ENCODE measurements around the gene EIF4G3. TPM values are rescaled to one million over a fixed set of nuclear protein-coding genes. Genes with fewer than 3 reads are reported as not detected.

EIF4G3 gene
- total RNA-seq, 1 donor from 2014 or later: 66.0 TPM

DNA sequence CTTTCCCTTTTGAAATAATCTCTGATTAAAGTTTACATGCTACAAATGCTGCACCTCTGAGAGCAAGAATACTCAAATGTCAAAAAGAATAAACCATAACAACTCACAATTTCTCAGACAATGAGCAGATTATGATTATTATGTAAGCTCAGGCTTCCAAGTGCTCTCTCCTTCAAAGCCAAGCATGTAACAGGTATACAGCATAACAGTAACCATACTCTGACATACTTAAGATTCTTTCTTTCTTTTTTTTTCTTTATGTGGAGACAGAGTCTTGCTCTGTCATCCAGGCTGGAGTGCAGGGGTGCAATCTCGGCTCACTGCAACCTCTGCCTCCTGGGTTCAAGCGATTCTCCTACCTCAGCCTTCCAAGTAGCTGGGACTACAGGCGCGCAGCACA lies 155.4 kb downstream of the EIF4G3 start:
- intact Hi-C loops (cut with micrococcal nuclease): no loop called here
- no peak for DNase-seq (ENCODE audit: low spot score)
- Mint-ChIP-seq H3K27me3 (ENCODE audit: low read depth) (no peaks in the 10 kb centered on the region), H3K4me3 (ENCODE audit: low read depth) (no peak overlapping the region), H3K4me1 (ENCODE audit: low read depth) (peaks cover 18% of the 10 kb centered on the region), H3K9me3 (no peaks in the 10 kb centered on the region), H3K27ac (no peak overlapping the region), H3K36me3 (ENCODE audit: low read depth) (peaks cover 16% of the 10 kb centered on the region)

DNA sequence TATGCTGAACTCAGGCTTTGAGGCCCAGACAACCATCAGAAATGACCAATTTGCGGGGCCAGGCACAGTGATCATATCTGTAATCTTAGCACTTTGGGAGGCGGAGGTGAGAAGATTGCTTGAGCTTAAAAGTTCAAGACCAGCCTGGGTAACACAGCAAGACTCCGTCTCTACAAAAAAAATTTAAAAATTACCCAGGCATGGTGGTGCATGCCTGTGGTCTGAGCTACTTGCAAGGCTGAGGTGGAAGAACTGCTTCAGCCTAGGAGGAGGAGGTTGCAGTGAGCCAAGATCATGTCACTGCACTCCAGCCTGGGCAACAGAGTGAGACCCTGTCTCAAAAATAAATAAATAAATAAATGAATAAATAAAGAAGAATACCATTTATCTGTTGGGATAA lies 156.5 kb downstream of the EIF4G3 start:
- H3K27ac Mint-ChIP-seq: no peak overlapping the region
- peaks cover 7% of the 10 kb centered on the region for H3K36me3 Mint-ChIP-seq (ENCODE audit: low read depth)
- H3K27me3 Mint-ChIP-seq (ENCODE audit: low read depth): no peaks in the 10 kb centered on the region
- no peak for DNase-seq (ENCODE audit: low spot score)
- no peaks in the 10 kb centered on the region for H3K9me3 Mint-ChIP-seq
- H3K4me3 Mint-ChIP-seq (ENCODE audit: low read depth): no peak overlapping the region
- intact Hi-C loops (cut with micrococcal nuclease): no loop called here
- H3K4me1 Mint-ChIP-seq (ENCODE audit: low read depth): peaks cover 20% of the 10 kb centered on the region

DNA sequence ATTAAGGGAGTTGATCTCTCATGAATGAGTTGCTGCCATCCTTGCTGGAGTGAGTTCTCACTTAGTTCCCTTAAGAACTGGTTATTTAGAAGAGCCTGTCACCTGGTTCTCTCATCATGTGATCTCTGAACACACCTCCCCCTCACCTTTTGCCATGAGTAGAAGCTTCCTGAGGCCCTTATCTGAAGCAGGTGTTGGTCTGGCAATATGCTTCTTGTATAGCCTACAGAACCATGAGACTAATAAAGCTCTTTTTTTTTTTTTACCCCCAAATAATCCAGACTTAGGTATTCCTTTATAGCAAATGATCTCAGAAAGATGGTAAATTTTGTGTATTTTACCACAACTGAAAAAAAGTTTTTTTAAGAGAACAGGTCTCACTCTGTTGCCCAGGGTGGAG lies 158.0 kb downstream of the EIF4G3 start:
- no peak overlapping the region for H3K27ac Mint-ChIP-seq
- H3K4me1 Mint-ChIP-seq (ENCODE audit: low read depth): peaks cover 22% of the 10 kb centered on the region
- H3K4me3 Mint-ChIP-seq (ENCODE audit: low read depth): no peak overlapping the region
- H3K9me3 Mint-ChIP-seq: no peaks in the 10 kb centered on the region
- intact Hi-C loops (cut with micrococcal nuclease): no loop called here
- H3K27me3 Mint-ChIP-seq (ENCODE audit: low read depth): no peaks in the 10 kb centered on the region
- H3K36me3 Mint-ChIP-seq (ENCODE audit: low read depth): peaks cover 3% of the 10 kb centered on the region
- DNase-seq (ENCODE audit: low spot score): no peak

DNA sequence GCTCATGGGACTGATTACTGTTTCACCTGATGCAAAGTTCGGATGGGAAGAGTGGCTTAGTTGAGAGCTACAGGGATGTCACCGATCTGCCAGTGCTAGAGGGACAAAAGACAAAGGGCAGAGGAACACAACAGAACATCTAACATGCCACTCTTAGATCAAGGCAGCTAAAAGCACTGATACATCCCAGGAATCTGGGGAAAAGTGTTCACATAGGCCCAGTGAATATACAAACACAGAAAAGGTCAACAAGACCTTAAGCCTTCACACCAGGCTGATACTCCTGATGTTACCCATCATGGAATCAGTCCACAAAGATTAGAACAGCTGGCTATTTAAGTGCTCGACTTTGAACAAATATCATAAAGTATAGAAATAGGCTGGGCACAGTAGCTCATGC lies 163.2 kb downstream of the EIF4G3 start:
- Mint-ChIP-seq H3K36me3 (ENCODE audit: low read depth) (peaks cover 12% of the 10 kb centered on the region), H3K27me3 (ENCODE audit: low read depth) (no peaks in the 10 kb centered on the region), H3K4me1 (ENCODE audit: low read depth) (peaks cover 10% of the 10 kb centered on the region), H3K27ac (no peak overlapping the region), H3K9me3 (no peaks in the 10 kb centered on the region), H3K4me3 (ENCODE audit: low read depth) (no peak overlapping the region)
- intact Hi-C loops (cut with micrococcal nuclease): no loop called here
- DNase-seq (ENCODE audit: low spot score): no peak

DNA sequence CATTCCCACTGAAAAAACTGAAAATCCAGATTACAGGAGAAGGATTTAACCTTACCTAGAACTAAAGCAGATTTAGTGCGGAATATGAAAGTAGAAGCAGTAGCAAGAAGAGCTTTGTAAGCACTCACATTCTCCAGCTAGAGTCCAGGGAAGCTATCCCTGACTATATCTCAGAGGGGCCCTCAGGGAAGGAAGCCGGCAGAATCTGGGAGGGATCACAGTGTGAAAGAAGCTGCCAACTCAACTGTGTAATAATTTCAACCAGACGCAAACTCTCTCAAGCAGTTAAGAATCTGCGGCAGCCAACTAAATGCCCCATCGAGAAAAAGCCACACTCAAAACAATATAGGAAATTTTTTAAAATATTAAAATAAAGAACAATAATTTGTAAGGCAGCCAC lies 163.8 kb downstream of the EIF4G3 start:
- no peaks in the 10 kb centered on the region for H3K9me3 Mint-ChIP-seq
- H3K4me3 Mint-ChIP-seq (ENCODE audit: low read depth): no peak overlapping the region
- intact Hi-C loops (cut with micrococcal nuclease): no loop called here
- DNase-seq (ENCODE audit: low spot score): no peak
- peaks cover 12% of the 10 kb centered on the region for H3K36me3 Mint-ChIP-seq (ENCODE audit: low read depth)
- H3K27me3 Mint-ChIP-seq (ENCODE audit: low read depth): no peaks in the 10 kb centered on the region
- no peak overlapping the region for H3K27ac Mint-ChIP-seq
- H3K4me1 Mint-ChIP-seq (ENCODE audit: low read depth): peaks cover 10% of the 10 kb centered on the region

DNA sequence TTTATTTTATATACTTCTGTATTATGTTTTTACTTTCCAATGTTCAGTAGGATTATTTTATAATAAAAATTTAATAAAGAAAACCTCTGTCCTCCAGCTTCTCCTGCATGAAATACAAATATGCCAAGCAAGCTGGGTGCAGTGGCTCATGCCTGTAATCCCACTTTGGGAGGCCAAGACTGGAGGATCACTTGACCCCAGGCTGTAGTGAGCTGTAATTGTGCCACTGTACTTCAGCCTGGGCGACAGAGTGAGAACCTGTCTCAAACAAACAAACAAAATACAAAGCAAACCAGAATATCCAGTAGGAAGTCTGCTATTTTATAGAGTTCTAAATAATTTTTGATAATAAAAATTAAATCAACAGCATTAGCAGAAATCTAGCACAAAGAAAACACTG lies 168.8 kb downstream of the EIF4G3 start:
- no peaks in the 10 kb centered on the region for H3K9me3 Mint-ChIP-seq
- no peak overlapping the region for H3K27ac Mint-ChIP-seq
- no peak for DNase-seq (ENCODE audit: low spot score)
- no peaks in the 10 kb centered on the region for H3K27me3 Mint-ChIP-seq (ENCODE audit: low read depth)
- H3K36me3 Mint-ChIP-seq (ENCODE audit: low read depth): peaks cover 5% of the 10 kb centered on the region
- intact Hi-C loops (cut with micrococcal nuclease): no loop called here
- no peak overlapping the region for H3K4me3 Mint-ChIP-seq (ENCODE audit: low read depth)
- H3K4me1 Mint-ChIP-seq (ENCODE audit: low read depth): peaks cover 12% of the 10 kb centered on the region

DNA sequence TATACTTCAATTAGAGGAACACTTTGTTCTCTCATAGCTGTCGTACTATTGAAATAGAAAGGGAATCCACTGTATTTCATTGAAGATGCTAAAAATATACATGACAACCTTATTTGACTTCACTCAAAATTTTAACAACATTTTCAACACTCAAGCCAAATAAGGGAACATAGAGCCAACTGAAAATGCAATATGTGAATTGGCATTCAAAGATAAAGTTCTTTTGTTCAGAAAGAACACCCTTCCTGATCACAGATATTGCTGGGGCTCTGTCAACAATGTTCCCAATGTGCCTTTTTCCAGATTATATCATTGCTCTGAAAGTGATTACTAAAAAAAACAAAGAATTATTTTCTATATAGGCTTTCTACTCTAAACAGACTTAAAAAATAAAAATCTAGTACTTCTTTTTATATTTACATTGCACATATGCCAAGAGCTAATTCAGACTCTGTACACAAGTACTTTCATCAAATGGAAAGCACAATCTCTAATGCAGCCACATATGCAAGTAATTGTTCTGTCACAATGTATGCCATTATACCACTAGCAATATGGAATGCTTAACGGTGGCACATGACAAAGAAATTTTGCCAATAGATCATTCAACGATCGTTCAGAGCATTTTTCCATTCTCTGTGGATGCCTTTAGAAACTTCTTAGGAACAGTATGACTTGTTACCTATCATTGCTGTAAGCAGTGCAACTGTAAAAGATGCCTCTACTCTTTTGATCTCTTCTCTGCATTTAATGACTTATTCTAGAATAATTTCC lies 171.0 kb downstream of the EIF4G3 start:
- no peak for DNase-seq (ENCODE audit: low spot score)
- Mint-ChIP-seq H3K27ac (no peak overlapping the region), H3K36me3 (ENCODE audit: low read depth) (peaks cover 11% of the 10 kb centered on the region), H3K4me1 (ENCODE audit: low read depth) (peaks cover 16% of the 10 kb centered on the region), H3K27me3 (ENCODE audit: low read depth) (no peaks in the 10 kb centered on the region), H3K9me3 (no peaks in the 10 kb centered on the region), H3K4me3 (ENCODE audit: low read depth) (no peak overlapping the region)
- intact Hi-C loops (cut with micrococcal nuclease): no loop called here

DNA sequence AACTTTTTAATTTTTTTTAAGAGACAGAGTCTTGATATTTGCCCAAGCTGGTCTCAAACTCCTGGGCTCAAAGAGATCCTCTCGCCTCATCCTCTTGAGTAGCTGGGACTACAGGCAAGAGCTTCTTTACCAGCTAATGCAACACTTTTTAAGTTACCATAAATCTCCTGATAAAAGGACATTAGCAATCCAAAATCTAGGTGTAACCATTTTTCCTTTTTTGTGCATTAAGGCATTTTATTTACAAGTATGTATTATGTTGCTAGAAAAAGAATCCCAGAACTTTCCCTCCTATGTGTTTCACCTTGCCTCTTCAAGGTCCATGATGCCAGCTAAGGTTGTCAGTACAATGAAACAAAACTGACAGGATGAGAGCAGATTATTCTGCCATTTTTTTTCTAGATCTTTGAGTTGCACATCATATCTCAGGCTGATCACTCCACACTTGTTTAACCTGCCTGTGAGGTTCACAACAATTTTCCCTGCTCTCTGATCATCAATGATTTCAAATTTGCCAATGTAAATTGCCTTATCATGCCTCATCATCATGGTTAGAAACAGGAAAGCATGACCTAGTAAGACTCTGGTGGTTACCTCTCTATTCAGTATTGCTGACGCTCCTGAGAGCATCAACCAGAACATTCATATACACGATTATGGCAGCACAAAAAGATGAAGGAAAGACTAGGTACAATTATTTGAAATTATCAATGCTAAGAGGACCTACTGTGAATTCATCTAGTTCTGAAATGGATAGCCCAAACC lies 173.2 kb downstream of the EIF4G3 start:
- intact Hi-C loops (cut with micrococcal nuclease): no loop called here
- no peak overlapping the region for H3K27ac Mint-ChIP-seq

DNA sequence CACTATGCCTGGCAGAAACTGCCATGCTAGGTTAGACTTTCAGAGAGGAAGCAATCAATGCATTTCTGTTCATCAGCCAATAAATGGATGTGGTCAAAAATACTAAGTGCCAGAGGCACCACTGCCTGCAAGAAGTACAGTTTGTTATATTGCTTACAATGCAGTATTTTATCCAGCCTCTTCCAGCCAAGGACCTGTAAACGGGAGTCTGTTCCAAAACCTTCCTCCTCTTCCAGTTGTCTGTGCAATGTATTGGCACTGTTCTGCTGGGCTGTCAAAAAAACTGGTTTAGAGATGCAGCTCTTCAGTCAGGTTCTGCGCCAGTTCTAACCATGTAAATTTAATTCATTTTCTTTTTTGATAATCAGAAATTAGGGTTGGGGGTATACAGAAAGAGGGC lies 175.7 kb downstream of the EIF4G3 start:
- Mint-ChIP-seq H3K27ac (no peak overlapping the region), H3K4me3 (ENCODE audit: low read depth) (no peak overlapping the region), H3K36me3 (ENCODE audit: low read depth) (peaks cover 17% of the 10 kb centered on the region), H3K4me1 (ENCODE audit: low read depth) (peaks cover 33% of the 10 kb centered on the region), H3K27me3 (ENCODE audit: low read depth) (no peaks in the 10 kb centered on the region), H3K9me3 (no peaks in the 10 kb centered on the region)
- intact Hi-C loops (cut with micrococcal nuclease): no loop called here
- no peak for DNase-seq (ENCODE audit: low spot score)

More for the DNA sequence above, 173.2 kb downstream of the EIF4G3 start:
- peaks cover 17% of the 10 kb centered on the region for H3K36me3 Mint-ChIP-seq (ENCODE audit: low read depth)
- H3K9me3 Mint-ChIP-seq: no peaks in the 10 kb centered on the region
- H3K4me1 Mint-ChIP-seq (ENCODE audit: low read depth): peaks cover 30% of the 10 kb centered on the region
- no peak overlapping the region for H3K4me3 Mint-ChIP-seq (ENCODE audit: low read depth)
- no peak for DNase-seq (ENCODE audit: low spot score)
- no peaks in the 10 kb centered on the region for H3K27me3 Mint-ChIP-seq (ENCODE audit: low read depth)

DNA sequence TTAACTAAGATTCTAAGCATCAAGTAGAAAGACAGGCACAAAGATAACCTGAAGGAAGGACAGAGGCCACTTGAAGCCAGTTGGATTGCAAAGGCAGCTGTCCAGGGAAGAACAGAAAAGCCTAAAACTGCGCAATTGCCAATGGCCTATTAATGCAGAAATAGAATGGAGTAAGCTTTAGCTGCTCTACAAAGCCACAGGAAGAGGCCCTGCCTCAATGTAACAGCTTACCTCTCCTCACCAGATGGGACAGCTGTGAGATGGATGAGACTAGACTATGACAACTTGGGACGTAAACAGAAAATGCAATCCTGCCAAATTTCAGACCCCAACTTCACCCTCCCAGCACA lies 176.5 kb downstream of the EIF4G3 start:
- Mint-ChIP-seq H3K36me3 (ENCODE audit: low read depth) (peaks cover 17% of the 10 kb centered on the region), H3K4me1 (ENCODE audit: low read depth) (peaks cover 31% of the 10 kb centered on the region), H3K27ac (no peak overlapping the region), H3K9me3 (no peaks in the 10 kb centered on the region), H3K4me3 (ENCODE audit: low read depth) (no peak overlapping the region), H3K27me3 (ENCODE audit: low read depth) (no peaks in the 10 kb centered on the region)
- no peak for DNase-seq (ENCODE audit: low spot score)
- intact Hi-C loops (cut with micrococcal nuclease): no loop called here

DNA sequence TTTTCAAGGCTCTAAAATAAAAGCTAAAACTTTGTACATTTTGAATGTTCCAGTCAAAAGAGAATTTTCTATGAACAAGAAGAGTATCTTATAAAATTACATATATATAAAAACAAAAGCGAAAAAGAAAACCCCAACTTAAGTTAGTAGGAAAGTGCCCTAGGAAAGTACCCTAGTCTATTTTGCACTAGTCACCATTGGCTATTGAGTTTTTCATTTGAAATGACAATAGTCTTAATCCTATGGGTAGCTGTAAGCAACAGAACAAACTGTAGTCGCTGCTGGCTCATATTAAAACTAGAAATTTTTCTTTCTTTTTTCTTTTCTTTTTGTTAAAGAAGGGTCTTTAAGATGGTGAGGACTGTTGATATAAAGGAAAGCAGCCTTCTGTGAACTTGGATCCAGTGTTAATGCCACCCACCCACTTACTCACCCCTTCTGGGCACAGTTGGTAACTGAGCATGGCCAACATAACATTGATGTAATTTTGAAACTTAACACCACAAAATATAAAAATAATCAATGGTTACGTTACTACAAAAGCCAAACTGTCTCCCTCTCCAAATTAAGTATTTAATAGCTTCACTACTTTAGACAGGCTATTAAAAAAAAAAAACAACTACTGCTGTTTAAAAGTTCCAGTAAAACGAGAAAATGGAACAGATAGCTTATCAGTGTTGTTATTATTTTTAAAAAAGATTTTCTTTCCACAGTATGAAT lies 177.0 kb downstream of the EIF4G3 start:
- DNase-seq (ENCODE audit: low spot score): no peak
- Mint-ChIP-seq H3K9me3 (no peaks in the 10 kb centered on the region), H3K4me3 (ENCODE audit: low read depth) (no peak overlapping the region), H3K4me1 (ENCODE audit: low read depth) (peaks cover 34% of the 10 kb centered on the region), H3K36me3 (ENCODE audit: low read depth) (peaks cover 17% of the 10 kb centered on the region), H3K27ac (no peak overlapping the region), H3K27me3 (ENCODE audit: low read depth) (no peaks in the 10 kb centered on the region)
- intact Hi-C loops (cut with micrococcal nuclease): loop anchor here (10.0 kb wide), 1 partner anchor 295 kb away; the partner anchor contains the start of gene ECE1

DNA sequence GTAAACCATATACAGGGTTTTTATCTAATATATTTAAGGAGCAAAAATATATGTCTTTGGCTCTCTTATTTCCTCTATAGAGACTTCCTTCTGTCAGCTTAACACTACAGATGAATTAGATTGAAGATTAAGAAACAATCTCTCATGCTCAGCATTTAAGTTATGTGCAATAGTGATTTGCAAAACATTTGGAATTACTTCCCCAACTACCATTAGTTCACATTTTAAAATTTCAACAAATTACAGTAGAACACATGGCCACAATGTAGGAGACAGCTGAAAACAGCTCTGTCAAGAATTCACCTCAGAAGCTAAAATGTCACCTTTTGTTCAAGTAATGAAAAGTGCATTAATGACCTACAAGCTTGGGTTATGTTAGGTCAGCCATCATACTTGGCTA lies 177.9 kb downstream of the EIF4G3 start:
- Mint-ChIP-seq H3K4me1 (ENCODE audit: low read depth) (peaks cover 35% of the 10 kb centered on the region), H3K27ac (no peak overlapping the region), H3K36me3 (ENCODE audit: low read depth) (peaks cover 17% of the 10 kb centered on the region), H3K9me3 (no peaks in the 10 kb centered on the region), H3K27me3 (ENCODE audit: low read depth) (no peaks in the 10 kb centered on the region), H3K4me3 (ENCODE audit: low read depth) (no peak overlapping the region)
- intact Hi-C loops (cut with micrococcal nuclease): loop anchor here (10.0 kb wide), 1 partner anchor 296 kb away; the partner anchor contains the start of gene ECE1
- no peak for DNase-seq (ENCODE audit: low spot score)

All from activated T-helper 2 cell treated with anti-CD3 and anti-CD28 coated beads, Interferon-gamma antibody, Interleukin-2, Interleukin-4, amounts not matched to agents 10 μg/mL and 5 μg/mL and 100 μg/mL, durations not matched to agents 14 hours and 24 hours and 36 hours (primary cell).